GM15510 (cell line): ENCODE results near the gene TNPO2.
A peak's percentile ranks its signal among the peaks of the same experiment; 100 is the strongest.

Experiments
- POLR2A ChIP-seq: IDR thresholded peaks from 3 replicates; pipeline ENCODE4 v1.6.1; 2011; ENCODE audit warnings: borderline replicate concordance; ENCODE audit not compliant: insufficient read length; ENCODE audit errors: extremely low read depth

Gene TNPO2

GRCh38 chr19:12696366-12697335 is 27.1 kb downstream of the TNPO2 start, which contains the start of gene FBXW9:
Gene FBXW9, minus strand, starts transcription at chr19:12696631. Its CDS starts 50 bp downstream, at chr19:12696581.
- TF ChIP-seq POLR2A, result peak; percentile 70

- TF ChIP-seq POLR2A, result no peak
These were observed 27.8 kb downstream of the TNPO2 start for GRCh38 chr19:12695997-12696365.

- no peak for TF ChIP-seq POLR2A
These were observed 28.2 kb downstream of the TNPO2 start for GRCh38 chr19:12695514-12695913.

GRCh38 chr19:12695096-12695495 is 28.6 kb downstream of the TNPO2 start:
- no peak for TF ChIP-seq POLR2A

- no peak for TF ChIP-seq POLR2A
These were observed 29.1 kb downstream of the TNPO2 start for GRCh38 chr19:12694641-12695040.

GRCh38 chr19:12692960-12693359 is 30.8 kb downstream of the TNPO2 start:
- no peak for TF ChIP-seq POLR2A

GRCh38 chr19:12689581-12690216 is 34.0 kb downstream of the TNPO2 start:
- no peak for TF ChIP-seq POLR2A

GRCh38 chr19:12689012-12689411 is 34.7 kb downstream of the TNPO2 start:
- no peak for TF ChIP-seq POLR2A

- TF ChIP-seq POLR2A, result no peak
These were observed 36.1 kb downstream of the TNPO2 start, which contains the start of gene GNG14 for GRCh38 chr19:12687496-12688196. Gene GNG14, plus strand, starts transcription at chr19:12687998. Its CDS starts 51 bp downstream, at chr19:12688049.

- TF ChIP-seq POLR2A, result no peak
These were observed 37.9 kb downstream of the TNPO2 start for GRCh38 chr19:12685831-12686230.

GRCh38 chr19:12681074-12681987 is 42.4 kb downstream of the TNPO2 start, which contains the start of gene DHPS:
Gene DHPS, minus strand, starts transcription at chr19:12681880. Its CDS starts 114 bp downstream, at chr19:12681766.
- TF ChIP-seq POLR2A, result peak; percentile 61

GRCh38 chr19:12680034-12680433 is 43.7 kb downstream of the TNPO2 start:
- no peak for TF ChIP-seq POLR2A

- no peak for TF ChIP-seq POLR2A
These were observed 46.8 kb downstream of the TNPO2 start for GRCh38 chr19:12676928-12677327.

GRCh38 chr19:12676384-12676792 is 47.3 kb downstream of the TNPO2 start:
- no peak for TF ChIP-seq POLR2A
